Measurements from ENCODE around the gene AK1.

The AK1 gene

GRCh38 chr9:127865645-127866464 lies 11.6 kb downstream of the AK1 start:
- no peak for DNase-seq

GRCh38 chr9:127863191-127863621 lies 14.3 kb downstream of the AK1 start:
- DNase-seq: no peak

DNA sequence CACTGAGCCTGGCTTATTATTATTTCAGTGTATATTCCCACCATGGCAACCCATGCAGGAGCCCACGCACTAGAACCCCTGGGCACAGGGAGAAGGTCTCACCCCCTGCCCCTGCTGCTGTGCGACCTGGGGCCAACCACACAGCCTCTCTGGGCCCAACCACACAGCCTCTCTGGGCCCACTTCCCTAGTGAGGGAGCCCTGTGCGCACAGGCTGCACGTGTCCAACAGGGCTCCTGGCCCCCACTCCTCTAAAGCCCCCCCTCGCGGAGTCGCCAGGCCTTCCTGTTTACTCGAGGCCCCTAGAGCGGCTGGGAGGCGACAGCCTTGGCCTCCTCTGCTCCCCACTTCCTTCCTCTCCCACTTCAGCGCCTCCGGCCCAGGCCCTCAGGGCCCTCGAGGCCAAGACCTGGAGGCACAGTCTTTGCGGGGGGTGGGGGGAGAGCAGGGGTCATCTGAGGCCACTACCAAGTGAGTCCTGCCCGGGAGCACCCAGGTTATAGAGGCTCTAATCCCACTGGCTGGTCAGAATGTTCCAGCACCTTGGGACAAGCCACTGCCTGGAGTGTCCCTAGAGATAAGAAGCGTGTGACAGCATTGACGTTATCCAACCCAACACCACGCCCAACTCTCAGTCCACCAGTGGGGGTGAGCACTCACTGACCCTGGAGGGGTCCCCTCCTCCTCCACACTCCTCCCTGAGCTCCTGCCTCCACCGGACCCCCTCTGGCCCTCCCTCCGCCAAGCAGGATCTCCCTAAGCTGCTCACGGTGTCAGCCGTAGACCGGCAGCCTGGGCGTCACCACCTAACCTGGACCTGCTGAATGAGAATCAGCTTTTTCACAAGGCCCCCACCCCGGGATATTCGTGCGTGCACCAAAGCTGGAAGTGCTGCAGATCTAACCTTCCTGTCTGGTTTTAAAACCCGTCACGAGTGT lies 15.1 kb downstream of the AK1 start:
- DNase-seq: no peak

GRCh38 chr9:127860779-127861178 lies 16.7 kb downstream of the AK1 start:
- DNase-seq: no peak

GRCh38 chr9:127860260-127860659 lies 17.2 kb downstream of the AK1 start:
- no peak for DNase-seq

DNA sequence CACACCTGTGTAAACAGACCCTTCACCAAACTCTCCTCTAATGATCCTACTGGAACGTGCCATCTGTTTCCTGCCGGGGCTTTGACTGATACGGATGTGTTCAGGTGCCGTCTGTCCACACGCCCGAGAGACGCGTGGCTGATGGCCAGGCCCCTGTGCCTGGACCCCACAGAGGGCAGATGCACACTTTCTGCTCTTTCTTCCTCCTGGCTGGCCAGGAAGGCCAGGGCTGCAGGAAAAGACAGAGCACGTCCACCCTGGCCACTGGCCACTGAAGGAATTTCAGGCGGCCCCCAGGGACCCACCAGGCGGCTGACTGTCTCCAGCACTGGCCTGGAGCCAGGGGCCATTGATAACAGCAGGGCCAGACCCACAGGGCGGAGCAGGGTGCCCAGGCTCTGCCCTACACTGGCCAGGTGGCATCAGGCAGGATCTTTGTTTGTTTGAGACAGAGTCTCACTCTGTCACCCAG lies 19.4 kb downstream of the AK1 start:
- peak; percentile 12 for DNase-seq

- DNase-seq: no peak
Measured at GRCh38 chr9:127857278-127857677, 20.2 kb downstream of the AK1 start.

GRCh38 chr9:127856729-127857116 lies 20.8 kb downstream of the AK1 start:
- no peak for DNase-seq

GRCh38 chr9:127856094-127856728 lies 21.3 kb downstream of the AK1 start:
- DNase-seq: no peak

- DNase-seq: no peak
Measured at GRCh38 chr9:127855522-127855921, 22.0 kb downstream of the AK1 start.

GRCh38 chr9:127854960-127855359 lies 22.5 kb downstream of the AK1 start:
- no peak for DNase-seq

DNA sequence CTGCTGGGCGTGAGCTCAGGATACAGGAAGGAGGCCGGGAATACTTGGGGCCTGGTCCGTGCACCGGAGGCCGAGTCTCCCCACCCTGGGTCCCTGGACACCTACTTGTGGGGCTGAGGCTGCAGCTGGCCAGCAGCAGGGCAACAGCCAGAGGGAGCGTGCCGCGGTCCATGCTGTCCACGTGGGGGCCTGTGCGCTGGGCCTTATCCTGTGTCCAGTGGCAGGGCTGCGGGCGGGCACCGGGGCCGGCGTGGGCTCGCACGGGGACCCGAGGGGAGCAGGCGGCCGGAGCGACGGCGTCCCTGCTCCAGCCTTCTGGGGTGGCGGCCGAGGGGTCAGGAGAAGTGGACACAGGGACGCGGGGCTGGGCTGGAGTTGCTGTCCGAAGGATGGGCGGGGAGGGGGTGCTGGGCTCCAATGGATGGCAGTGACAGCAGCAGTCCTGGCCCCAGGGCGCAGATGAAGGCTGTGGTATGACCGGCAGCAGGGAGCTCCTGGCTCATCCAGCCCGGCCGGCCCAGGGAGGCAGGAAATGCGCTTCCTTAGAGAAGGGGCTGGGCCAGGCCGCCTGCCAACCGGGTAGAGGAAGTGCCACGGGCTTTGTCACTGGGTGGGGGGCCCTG lies 23.2 kb downstream of the AK1 start, which contains the start of gene ENG:
TSS of gene ENG (minus strand) at position 475 of the 623 bp plus-strand sequence. CDS start at position 172, 303 bp downstream.
- DNase-seq: no peak

DNA sequence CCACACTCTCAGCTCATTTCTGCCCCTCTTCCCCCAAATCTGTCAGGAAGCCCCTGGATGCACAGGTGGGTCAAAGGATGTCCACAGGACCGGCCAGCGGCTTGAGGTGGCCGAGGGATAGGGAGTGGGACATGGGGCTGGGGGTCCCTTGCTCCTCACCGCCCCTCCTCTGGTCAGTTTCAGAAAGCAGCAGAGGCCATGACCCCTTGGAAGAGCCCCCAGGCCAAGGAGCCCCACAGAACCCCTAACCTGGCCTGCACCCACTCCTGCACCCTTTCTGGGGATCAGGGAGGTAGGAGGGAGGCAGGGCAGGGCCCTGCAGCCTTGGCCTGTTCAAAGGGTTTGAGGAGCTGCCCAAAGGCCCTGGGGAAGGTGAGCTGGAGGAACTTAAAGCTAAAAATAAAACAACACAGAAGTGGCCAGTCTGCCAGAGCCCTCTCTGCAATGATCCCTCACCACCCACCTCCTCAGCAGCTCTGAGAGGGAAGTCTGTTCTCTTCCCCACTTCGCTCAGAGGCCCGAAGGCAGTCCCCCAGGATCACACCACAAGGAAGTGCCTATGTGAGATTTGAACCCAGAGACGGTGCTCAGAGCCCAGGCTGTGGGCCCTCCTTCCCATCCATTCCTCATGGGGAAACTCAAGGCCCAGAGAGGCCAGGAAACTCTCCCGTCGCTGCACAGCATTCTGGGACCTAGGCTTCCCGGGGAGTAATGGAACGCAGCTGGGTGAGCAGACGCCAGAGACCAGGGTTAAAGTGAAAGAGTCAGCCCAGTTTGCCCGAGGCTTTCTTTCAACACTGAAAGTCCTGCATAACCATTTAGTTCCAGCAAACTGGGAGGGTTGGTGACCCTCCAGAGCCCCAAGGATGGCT lies 23.9 kb downstream of the AK1 start:
- DNase-seq: no peak

GRCh38 chr9:127852829-127853228 lies 24.6 kb downstream of the AK1 start:
- DNase-seq: no peak

DNA sequence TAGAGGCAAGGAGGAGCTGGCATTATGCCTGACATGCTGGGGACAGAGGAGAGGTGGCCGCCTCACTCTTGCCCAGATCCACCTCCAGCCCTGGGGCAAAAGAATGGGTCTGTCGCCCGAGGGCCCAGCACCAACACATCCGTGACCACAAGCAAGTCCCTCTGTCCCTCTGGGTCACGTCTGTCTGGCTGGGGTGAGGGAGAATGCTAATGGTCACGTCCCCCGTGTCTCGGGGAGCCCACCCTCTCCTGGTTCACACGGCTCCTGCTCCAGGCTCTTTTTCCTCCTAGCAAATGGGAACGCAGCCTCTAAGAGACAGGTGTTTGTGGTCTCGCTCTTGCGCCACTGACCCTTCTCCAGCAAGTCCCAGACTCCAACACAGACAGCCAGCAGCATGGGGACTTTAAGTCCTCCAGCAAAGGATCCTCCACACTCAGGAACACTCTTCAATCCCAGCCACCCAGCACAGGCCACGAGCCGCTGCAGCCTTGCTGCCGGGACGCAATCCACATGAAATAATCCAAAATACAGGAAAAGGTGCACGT lies 27.1 kb downstream of the AK1 start:
- DNase-seq: no peak

DNA sequence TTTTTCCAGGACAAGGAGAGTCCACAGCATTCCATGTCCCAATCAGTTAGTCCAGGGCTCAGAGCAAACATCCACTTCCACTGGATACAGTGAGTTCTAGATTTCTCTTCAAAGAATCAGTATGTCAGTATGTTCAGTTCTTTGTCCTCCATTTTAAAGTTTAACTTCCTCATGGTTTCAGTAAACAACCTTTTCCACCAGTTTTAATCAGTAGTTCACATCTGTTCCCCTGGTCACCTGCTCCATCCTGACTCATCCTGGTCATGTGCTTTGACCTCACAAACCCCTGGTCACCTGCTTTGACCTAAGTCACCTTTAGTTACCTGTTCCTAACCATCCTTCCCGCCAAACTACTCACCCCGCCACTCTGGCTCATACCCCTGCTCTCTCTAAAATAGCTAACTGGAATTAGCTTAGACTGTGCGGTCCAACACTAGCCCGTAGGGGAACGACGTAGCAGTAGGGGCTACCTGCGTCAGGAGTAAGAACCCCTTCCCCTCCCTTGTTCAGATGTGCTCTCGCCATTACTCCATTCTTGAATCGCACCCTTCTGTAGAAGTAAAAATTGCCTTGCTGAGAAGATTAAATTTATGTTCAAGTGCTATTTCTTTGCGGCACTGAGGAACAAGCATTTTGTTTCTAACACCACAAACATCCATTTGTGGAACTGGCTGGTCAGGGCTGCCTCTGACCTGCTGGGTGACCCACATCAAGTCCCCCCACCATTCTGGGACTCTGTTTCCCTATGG lies 28.5 kb downstream of the AK1 start:
- DNase-seq: no peak

DNA sequence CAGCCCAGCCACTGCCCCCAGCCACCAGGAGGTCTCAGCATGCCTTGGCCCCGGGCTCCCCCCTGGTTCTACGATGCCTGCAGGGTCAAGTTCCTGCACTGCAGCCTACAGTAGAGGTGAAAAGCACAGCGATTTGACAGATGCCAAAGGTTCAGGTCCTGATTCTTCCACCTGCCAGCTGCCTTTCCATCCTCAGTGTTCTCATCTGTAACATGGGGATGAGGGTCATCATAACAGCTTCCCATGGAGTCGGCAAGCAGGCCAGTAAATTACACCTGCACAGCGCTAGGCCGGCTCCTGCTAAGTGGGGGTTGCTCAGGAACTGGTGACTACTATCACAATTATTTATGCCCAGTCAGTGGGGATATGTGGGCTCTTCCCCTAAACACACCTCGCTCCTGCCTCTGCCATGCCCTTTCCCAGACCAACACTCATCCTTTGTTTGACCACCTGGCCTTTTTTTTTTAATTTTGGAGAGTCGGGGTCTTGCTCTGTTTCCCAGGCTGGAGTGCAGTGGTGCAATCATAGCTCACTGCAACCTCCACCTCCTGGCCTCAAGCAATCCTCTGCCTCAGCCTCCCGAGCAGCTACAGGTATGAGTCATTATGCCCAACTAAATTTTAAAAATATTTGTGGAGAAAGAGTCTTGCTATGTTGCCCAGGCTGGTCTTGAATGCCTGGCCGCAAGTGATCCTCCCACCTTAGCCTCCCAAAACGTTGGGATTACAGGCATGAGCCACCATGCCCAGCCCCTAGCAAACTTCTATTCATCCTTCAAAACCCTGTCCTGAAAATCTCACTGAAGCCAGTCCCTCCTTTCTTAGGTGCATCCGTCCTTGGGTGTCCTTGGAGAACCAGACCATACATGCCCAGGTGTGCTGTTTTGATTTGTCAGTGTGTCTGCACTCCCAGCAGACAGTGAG lies 29.4 kb downstream of the AK1 start:
- no peak for DNase-seq

- no peak for DNase-seq
Measured at GRCh38 chr9:127847178-127847510, 30.3 kb downstream of the AK1 start.

- no peak for DNase-seq
Measured at GRCh38 chr9:127846443-127847177, 30.9 kb downstream of the AK1 start.

Data from NCI-H1105 treated with DMSO at 0.1 percent for 48 hours (cell line).